HG02610 (cell line): ENCODE data around the gene PI4KA.
"Not testable (repeated sequence)": the region's sequence is repeated elsewhere in the genome, so short reads cannot be mapped to it uniquely, and the experiment has no call there.

Source experiments
- ATAC-seq: cut with Tn5 transposase; IDR thresholded peaks from one replicate; pipeline ENCODE4 v1.9.1; 2021; ENCODE audit warnings: mild to moderate bottlenecking, moderate library complexity; ENCODE audit not compliant: unreplicated experiment

PI4KA gene

DNA sequence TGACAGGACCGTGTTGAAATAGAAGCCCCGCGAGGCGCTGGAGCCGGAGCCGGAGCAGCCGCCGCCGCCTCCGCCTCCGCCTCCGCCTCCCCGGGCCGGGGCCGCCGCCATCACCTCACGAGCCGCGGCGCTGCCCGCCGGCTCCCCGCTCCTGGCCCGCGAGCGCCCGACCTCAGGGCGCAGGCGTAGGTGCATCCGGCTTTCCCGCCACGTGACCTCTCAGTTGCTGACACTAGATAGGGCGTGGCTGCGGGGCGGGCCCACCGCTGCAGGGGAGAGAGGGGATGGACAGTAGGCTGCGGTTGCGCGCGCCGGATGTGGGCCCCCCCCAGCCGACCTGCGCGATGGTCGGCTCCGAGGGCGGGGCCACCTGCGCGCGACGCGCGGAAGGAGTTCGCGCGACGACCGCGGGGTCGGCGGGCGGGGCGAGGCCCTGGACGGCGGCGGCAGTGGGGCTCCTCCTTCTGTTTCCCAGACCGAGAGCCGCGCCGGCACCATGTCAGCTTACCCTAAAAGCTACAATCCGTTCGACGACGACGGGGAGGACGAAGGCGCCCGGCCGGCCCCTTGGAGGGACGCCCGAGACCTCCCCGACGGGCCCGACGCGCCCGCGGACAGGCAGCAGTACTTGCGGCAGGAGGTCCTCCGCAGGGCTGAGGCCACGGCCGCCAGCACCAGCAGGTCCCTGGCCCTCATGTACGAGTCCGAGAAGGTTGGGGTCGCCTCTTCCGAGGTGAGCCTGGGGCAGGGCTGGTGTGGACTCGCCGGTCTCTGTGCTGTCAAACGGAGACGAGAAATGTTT lies at the start of gene PI4KA, which contains the start of gene SNAP29:
Gene PI4KA (minus strand): TSS at position 197 of the 802 bp plus-strand sequence. CDS start 86 bp downstream, at position 111.
Gene SNAP29 (plus strand): TSS at position 393 of the 802 bp plus-strand sequence. CDS start 104 bp downstream, at position 497.
- ATAC-seq, result peak; percentile 95

- ATAC-seq, result no peak
These were observed 47.8 kb upstream of the PI4KA start for GRCh38 chr22:20906387-20906767.

- ATAC-seq, result no peak
These were observed 47.1 kb upstream of the PI4KA start for GRCh38 chr22:20905415-20906386.

DNA sequence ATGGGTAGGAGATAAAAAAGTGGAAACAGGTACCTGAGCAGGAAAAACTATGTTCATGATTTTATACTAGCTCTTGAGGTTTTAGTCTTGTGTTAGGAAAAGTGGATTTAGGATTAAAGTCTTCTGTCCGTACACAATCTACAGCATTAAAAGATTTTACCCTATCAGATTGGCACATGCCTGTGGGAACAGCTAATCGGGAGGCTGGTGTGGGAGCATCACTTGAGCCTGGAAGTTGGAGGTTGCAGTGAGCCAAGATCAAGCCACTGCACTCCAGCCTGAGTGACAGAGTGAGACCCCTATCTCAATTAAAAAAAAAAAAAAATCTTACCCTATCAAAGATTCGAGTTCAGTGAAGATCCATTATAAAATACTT lies 46.4 kb upstream of the PI4KA start:
- ATAC-seq, result no peak

DNA sequence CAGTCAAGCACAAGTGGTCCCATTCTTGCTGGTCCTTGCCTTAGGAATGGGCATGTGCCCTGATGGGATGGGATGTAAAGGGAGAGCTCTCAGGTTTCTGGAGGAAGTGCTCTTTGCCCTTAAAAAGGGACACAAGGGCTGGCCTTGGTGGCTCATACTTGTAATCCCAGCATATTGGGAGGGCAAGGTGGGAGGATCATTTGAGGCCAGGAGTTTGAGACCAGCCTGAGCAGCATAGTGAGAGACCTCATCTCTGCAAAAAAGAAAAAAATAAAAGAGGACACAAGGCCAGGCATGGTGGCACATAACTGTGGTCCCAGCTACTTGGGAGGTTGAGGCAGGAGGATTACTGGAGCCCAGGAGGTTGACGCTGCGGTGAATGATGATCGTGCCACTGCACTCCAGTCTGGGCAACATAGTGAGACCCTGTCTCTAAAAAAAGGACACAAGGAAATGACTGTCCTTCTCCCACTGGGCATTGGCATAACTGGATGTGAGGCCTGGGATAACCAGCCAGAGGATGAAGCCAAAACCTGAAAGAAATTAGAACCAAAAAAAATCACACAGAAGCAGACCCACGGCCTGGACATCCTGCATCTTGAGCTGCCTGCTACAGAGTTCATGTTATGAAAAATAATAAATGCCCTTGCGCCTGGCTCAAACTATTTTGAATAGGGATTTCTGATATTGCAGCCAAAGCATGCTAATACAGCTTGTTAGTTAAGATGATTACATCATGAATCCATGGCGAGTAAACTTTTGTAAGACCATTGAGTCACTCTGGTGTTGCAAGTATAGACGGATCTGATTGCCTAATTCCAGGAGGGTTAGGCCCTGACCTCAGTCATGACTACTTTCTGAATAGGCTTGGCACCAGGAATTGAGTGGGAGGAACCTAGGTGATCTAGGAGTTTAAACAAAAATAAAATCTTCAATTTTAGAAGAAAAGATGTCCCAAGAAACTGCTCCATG lies 45.7 kb upstream of the PI4KA start:
- ATAC-seq, result no peak

DNA sequence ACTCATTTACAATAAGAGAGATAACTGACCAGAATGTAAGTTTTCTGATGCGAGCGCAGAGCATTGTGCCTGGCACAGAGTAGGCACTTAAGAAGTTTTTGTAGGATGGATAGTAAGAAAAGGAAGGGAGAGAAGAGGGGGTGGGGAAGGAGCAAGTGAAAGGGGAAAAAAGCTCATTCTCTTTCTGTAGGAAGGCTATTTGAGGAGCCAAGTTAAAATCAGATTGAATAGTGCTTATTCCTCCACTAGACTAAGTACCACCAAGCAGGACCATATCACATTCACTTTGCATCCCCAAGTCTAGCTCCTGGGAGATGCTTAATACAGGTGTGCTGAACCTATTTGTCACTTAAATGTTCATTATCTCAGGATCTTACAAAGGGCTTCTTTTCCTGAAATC lies 44.5 kb upstream of the PI4KA start:
- no peak for ATAC-seq

DNA sequence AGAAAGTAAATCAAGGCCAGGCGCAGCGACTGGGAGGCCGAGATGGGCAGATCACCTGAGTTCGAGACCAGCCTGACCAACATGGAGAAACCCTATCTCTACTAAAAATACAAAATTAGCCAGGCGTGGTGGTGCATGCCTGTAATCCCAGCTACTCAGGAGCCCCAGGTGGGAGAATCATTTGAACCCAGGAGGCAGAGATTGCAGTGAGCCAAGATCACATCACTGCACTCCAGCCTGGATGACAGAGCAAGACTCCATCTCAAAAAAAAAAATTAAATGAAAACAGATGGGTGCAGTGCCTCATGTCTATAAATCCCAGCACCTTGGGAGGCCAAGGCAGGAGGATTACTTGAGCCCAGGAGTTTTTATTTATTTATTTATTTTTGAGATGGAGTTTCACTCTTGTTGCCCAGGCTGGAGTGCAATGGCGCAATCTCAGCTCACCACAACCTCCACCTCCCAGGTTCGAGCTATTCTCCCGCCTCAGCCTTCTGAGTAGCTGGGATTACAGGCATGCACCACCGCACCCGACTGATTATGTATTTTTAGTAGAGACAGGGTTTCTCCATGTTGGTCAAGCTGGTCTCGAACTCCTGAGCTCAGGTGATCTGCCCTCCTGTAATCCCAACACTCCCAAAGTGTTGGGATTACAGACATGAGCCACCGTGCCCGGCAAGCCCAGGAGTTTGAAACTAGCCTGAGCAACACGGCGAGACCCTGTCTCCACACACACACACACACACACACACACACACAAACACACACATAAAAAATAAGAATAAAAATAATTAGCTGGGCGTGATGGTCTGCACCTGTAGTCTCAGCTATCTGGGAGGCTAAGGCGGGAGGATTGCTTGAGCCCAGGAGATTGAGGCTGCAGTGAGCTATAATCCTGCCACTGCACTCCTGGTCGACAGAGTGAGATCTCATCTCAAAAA lies 42.8 kb upstream of the PI4KA start:
- not testable (repeated sequence) for ATAC-seq

DNA sequence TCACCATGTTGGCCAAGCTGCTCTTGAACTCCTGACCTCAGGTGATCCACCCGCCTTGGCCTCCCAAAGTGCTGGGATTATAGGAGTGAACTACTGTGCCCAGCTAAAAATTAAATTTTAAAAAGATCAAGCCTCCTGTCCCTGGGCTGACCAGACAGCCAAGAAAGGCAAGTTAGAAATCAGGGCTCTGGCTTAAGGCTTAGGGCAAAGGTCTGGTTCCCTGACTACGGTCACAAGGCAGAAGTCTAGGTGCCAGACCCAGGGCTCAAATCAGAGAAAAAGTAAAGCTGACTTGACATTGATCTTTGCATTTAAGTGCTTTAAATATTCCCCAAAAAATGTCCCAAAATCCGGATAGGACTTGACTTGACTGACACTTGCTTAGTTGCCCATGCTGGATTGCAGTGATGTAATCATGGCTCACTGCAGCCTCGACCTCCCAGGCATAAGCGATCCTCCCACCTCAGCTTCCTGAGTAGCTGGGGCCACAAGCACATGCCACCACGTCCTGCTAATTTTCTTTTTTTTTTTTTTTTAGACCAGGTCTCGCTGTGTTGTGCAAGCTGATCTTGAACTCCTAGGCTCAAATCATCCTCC lies 41.3 kb upstream of the PI4KA start:
- no peak for ATAC-seq

GRCh38 chr22:20897737-20898136 lies 39.1 kb upstream of the PI4KA start:
- not testable (repeated sequence) for ATAC-seq

- ATAC-seq, result no peak
These were observed 32.4 kb upstream of the PI4KA start for GRCh38 chr22:20890975-20891374.

DNA sequence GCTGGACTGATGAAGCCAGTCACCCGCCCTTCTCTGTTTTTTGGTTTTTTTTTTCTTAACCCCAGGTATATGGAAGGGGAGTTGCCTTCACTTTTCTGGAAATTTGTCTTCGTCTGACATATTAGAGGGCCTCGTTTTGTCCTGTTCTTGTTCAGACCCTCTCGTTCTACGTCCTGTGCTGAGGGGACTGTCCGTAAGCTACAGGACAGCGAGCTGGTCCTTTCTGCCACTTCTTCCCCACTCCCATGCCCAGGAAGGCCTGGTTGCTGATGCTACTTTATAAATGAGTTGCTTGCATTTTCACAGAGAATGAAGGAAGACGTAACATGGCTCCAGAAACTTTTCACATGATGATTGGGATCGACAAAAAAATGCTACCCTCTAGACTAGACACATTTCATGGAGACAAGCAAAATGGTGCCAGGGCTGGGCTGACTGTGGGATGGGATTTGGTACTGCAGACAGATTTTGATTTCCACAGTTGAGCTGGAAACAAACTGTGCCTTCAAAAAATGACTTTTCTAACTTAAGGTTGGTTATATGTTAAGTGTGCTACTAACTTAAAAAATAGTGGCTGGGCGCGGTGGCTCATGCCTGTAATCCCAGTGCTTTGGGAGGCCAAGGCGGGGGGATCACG lies 31.4 kb upstream of the PI4KA start:
- ATAC-seq, result no peak

- no peak for ATAC-seq
These were observed 30.6 kb upstream of the PI4KA start for GRCh38 chr22:20889025-20889704.

DNA sequence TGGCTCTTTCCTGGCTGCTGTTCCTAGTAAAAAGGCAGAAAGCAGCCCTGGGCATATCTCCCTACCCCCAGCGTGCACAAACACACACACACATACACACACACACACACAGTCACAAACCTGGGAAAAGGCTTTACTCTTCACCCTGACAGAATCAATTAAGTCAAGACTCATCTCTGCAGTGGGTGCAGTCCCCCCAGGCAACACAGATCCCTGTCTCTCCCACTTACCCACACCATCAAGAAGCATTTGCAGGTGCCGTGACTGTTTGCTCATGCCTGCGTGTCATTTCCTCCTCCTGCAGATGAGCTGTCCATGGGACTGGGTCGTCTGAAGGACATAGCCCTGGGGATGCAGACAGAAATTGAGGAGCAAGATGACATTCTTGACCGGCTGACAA lies 28.8 kb upstream of the PI4KA start:
- ATAC-seq, result no peak

DNA sequence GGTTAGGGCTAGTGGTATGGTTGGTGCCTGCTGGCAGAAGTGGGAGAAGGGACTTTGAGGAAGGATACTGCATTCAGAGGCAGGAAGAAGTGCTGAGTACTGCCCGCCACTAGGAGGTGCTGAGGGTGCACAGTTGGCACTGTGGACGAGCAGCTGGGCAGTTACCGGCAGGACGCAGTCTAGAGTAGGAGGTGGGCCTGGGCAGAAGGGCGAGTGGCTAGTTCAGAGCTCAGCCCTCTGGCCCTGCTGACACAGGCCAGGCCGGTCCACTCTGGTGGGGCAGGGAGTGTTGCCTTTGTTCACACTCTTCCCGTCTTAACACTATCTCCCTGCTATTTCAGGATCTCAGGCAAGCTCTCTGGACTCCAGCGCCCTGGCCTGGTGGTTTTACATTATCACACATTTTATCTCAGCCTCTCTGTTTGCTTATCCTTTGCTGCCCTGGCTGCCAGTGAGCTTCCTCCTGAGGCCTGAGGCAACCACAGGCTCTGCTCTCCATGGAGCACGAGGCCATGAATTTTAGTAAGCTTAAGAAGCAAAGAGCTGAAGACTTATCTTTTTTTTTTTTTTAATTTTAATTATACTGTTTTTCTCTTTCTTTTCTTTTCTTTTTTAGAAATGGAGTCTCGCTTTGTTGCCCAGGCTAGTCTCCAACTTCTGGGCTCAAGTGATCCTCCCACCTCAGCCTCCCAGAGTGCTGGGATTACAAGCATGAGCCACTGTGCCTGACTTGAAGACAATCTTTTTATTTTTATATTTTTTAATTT lies 27.1 kb upstream of the PI4KA start:
- peak; percentile 56 for ATAC-seq

DNA sequence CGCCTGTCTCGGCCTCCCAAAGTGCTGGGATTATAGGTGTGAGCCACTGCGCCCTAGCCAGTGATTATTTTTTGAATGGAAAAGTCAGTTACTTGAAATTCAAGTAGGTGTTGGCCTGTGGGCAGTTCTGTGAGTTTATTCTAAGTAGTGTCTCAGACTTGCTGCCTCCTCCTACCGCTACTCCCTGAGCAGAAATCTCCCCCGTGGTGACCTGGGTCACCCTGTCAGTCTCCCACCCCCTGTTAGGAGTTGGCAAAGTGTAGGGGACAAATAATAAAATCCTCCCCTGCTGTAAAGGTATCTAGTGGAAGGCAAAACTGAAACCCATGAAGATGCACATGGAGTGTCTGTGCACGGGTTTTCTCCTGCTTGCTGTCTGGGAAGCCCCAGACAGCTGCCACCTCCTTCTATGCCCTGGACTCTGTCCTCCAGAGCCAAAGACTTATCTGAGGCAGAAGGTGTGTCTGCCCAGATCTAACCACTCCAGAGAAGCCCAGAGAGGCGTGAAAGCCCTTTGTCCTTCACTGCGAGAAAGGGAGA lies 26.5 kb upstream of the PI4KA start:
- no peak for ATAC-seq

DNA sequence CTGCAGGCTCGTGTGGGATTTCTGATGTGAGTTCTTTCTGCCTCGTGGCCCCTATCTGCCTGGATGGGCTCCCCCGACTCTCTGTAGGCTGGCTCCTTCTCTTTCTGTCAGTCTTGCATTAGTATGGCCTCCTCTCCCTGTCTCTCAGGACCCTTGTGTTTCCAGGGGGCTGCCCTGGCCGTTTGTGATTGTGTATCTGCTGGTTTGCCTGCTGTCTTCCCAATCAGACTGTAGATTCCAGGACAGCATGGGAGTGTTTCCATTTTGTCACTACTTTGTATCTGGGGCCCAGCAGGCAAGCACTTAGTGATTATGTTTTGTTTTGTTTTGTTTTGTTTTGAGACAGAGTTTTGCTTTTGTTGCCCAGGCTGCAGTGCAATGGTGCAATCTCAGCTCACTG lies 25.8 kb upstream of the PI4KA start:
- ATAC-seq, result no peak

GRCh38 chr22:20882855-20883254 lies 24.2 kb upstream of the PI4KA start:
- no peak for ATAC-seq
